ENCODE results near the gene RFFL.

RFFL gene

GRCh38 chr17:34980681-34981537, 82.6 kb downstream of the RFFL start (continued):
- TF ChIP-seq, protein P1, sequence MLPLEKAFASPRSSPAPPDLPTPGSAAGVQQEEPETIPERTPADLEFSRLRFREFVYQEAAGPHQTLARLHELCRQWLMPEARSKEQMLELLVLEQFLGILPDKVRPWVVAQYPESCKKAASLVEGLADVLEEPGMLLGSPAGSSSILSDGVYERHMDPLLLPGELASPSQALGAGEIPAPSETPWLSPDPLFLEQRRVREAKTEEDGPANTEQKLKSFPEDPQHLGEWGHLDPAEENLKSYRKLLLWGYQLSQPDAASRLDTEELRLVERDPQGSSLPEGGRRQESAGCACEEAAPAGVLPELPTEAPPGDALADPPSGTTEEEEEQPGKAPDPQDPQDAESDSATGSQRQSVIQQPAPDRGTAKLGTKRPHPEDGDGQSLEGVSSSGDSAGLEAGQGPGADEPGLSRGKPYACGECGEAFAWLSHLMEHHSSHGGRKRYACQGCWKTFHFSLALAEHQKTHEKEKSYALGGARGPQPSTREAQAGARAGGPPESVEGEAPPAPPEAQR (tag by site-specific recombination; IDR thresholded peaks at IDR 0.05): no peak
- TF ChIP-seq KLF7 (tag by site-specific recombination; IDR thresholded peaks at IDR 0.05; ENCODE audit: borderline replicate concordance): no peak
- 0 out of 2 replicates have a peak, but pooled peaks have one; percentile 17 for TF ChIP-seq YY1 (tag by site-specific recombination; IDR thresholded peaks at IDR 0.05)
- no peak for TF ChIP-seq ELK4 (IDR thresholded peaks at IDR 0.05; ENCODE audit: borderline replicate concordance, low read depth, low read length)
- TF ChIP-seq ZNF677 (tag by site-specific recombination; IDR thresholded peaks at IDR 0.05): 0 out of 2 replicates have a peak, but pooled peaks have one; percentile 13
- no peak for TF ChIP-seq BCL11B (tag by site-specific recombination; IDR thresholded peaks at IDR 0.05; ENCODE audit: low read depth)
- TF ChIP-seq ZNF148 (tag by site-specific recombination; IDR thresholded peaks at IDR 0.05; ENCODE audit: borderline replicate concordance): no peak
- TF ChIP-seq ZNF513 (tag by site-specific recombination; IDR thresholded peaks at IDR 0.05): no peak
- TF ChIP-seq ZNF354C (tag by site-specific recombination; IDR thresholded peaks at IDR 0.05; ENCODE audit: borderline replicate concordance, low read depth): no peak
- TF ChIP-seq OVOL3 (tag by site-specific recombination; IDR thresholded peaks at IDR 0.05): no peak
- no peak for TF ChIP-seq ZNF561 (tag by site-specific recombination; IDR thresholded peaks at IDR 0.05; ENCODE audit: borderline replicate concordance)
- no peak for TF ChIP-seq ZNF221 (tag by site-specific recombination; IDR thresholded peaks at IDR 0.05; ENCODE audit: borderline replicate concordance)
- TF ChIP-seq ZNF214 (tag by site-specific recombination; IDR thresholded peaks at IDR 0.05; ENCODE audit: borderline replicate concordance): no peak
- TF ChIP-seq ZNF704 (tag by site-specific recombination; IDR thresholded peaks at IDR 0.05): no peak
- TF ChIP-seq, protein P2, sequence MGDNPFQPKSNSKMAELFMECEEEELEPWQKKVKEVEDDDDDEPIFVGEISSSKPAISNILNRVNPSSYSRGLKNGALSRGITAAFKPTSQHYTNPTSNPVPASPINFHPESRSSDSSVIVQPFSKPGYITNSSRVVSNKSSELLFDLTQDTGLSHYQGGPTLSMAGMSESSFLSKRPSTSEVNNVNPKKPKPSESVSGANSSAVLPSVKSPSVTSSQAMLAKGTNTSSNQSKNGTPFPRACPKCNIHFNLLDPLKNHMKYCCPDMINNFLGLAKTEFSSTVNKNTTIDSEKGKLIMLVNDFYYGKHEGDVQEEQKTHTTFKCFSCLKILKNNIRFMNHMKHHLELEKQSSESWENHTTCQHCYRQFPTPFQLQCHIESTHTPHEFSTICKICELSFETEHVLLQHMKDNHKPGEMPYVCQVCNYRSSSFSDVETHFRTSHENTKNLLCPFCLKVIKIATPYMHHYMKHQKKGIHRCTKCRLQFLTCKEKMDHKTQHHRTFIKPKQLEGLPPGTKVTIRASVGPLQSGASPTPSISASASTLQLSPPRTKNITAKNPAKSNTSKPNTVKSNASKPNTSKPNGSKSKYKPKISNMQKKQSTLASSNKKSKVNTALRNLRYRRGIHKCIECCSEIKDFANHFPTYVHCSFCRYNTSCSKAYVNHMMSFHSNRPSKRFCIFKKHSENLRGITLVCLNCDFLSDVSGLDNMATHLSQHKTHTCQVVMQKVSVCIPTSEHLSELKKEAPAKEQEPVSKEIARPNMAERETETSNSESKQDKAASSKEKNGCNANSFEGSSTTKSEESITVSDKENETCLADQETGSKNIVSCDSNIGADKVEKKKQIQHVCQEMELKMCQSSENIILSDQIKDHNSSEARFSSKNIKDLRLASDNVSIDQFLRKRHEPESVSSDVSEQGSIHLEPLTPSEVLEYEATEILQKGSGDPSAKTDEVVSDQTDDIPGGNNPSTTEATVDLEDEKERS (tag by site-specific recombination; IDR thresholded peaks at IDR 0.05): no peak
- no peak for TF ChIP-seq ZNF239 (tag by site-specific recombination; IDR thresholded peaks at IDR 0.05)
- TF ChIP-seq ZNF837 (tag by site-specific recombination; IDR thresholded peaks at IDR 0.05): no peak
- no peak for TF ChIP-seq ZNF426 (tag by site-specific recombination; IDR thresholded peaks at IDR 0.05)
- no peak for TF ChIP-seq SETDB1 (IDR thresholded peaks at IDR 0.05; ENCODE audit: insufficient read length, low read length)
- TF ChIP-seq, protein P3, sequence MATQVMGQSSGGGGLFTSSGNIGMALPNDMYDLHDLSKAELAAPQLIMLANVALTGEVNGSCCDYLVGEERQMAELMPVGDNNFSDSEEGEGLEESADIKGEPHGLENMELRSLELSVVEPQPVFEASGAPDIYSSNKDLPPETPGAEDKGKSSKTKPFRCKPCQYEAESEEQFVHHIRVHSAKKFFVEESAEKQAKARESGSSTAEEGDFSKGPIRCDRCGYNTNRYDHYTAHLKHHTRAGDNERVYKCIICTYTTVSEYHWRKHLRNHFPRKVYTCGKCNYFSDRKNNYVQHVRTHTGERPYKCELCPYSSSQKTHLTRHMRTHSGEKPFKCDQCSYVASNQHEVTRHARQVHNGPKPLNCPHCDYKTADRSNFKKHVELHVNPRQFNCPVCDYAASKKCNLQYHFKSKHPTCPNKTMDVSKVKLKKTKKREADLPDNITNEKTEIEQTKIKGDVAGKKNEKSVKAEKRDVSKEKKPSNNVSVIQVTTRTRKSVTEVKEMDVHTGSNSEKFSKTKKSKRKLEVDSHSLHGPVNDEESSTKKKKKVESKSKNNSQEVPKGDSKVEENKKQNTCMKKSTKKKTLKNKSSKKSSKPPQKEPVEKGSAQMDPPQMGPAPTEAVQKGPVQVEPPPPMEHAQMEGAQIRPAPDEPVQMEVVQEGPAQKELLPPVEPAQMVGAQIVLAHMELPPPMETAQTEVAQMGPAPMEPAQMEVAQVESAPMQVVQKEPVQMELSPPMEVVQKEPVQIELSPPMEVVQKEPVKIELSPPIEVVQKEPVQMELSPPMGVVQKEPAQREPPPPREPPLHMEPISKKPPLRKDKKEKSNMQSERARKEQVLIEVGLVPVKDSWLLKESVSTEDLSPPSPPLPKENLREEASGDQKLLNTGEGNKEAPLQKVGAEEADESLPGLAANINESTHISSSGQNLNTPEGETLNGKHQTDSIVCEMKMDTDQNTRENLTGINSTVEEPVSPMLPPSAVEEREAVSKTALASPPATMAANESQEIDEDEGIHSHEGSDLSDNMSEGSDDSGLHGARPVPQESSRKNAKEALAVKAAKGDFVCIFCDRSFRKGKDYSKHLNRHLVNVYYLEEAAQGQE (tag by site-specific recombination; IDR thresholded peaks at IDR 0.05): no peak
- TF ChIP-seq ZNF274 (IDR thresholded peaks at IDR 0.05; ENCODE audit: low read length): no peak
- no peak for TF ChIP-seq ZNF274 (tag by site-specific recombination; IDR thresholded peaks at IDR 0.05; ENCODE audit: borderline replicate concordance)
